ENCODE results near the gene ANK2.

GRCh38 chr4:113332701-113333100 is 283.2 kb downstream of the ANK2 start:
- TF ChIP-seq CTCF (IDR thresholded peaks at IDR 0.05; ENCODE audit: low read depth, low read length) (no peak), MAX (IDR thresholded peaks at IDR 0.05; ENCODE audit: low read depth, low read length) (no peak), POLR2A (IDR thresholded peaks at IDR 0.05; ENCODE audit: extremely low read depth, insufficient read length) (no peak)
